WI38 (cell line): ENCODE data around the gene TTBK2.

Experiments used
- H3K4me3 ChIP-seq: 2 replicates; pipeline ENCODE4 v1.5.1; 2011; ENCODE audit warnings: low read depth, mild to moderate bottlenecking, control low read depth, low read length
- TF ChIP-seq, protein P1 (sequence below): IDR thresholded peaks from 2 replicates; pipeline ENCODE4 v1.5.1; 2012; ENCODE audit warnings: low read depth, mild to moderate bottlenecking, control low read depth, low read length

TTBK2 gene

DNA sequence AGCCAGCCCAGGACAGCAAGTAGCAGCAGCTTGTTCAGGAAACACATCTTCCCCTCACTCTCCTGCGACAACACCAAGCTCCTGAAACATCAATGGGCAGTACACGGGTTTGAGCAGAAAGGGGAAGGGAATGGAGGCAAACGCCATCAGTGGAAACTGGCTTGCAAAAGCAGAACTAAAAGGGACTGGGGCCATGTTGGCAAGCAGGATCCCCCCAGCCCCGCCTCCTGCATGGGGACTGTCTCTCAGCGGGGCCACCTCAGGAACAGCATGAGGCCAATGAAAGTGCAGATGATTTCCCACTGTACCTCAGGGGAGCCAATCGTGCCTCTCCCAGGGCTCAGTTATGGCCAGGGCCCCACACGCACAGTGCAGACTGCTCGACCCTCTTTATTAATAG, 190.4 kb downstream of the TTBK2 start:
- TF ChIP-seq, protein P1, sequence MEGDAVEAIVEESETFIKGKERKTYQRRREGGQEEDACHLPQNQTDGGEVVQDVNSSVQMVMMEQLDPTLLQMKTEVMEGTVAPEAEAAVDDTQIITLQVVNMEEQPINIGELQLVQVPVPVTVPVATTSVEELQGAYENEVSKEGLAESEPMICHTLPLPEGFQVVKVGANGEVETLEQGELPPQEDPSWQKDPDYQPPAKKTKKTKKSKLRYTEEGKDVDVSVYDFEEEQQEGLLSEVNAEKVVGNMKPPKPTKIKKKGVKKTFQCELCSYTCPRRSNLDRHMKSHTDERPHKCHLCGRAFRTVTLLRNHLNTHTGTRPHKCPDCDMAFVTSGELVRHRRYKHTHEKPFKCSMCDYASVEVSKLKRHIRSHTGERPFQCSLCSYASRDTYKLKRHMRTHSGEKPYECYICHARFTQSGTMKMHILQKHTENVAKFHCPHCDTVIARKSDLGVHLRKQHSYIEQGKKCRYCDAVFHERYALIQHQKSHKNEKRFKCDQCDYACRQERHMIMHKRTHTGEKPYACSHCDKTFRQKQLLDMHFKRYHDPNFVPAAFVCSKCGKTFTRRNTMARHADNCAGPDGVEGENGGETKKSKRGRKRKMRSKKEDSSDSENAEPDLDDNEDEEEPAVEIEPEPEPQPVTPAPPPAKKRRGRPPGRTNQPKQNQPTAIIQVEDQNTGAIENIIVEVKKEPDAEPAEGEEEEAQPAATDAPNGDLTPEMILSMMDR = no peak
- no peak overlapping the region for H3K4me3 ChIP-seq

DNA sequence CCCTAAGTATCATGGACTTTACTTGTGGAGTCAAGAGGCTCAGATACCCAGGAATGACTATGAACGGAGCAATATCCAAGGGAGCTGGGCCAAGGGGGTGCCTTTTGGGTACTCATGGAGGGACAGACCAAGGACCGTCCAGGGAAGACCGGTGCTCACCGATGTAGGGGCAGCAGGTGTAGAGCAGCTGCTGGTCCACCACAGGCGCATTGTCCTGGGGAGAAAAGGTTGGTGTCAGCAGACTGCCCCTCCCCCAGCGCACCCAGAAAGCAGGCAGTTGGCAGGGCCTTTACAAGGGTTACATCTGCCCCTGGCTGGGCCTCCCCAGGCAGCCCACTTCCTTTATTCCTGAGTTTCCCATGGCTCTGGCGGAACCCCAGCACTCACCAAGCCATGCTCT, 191.2 kb downstream of the TTBK2 start:
- no peak overlapping the region for H3K4me3 ChIP-seq
- TF ChIP-seq, protein P1 = no peak

DNA sequence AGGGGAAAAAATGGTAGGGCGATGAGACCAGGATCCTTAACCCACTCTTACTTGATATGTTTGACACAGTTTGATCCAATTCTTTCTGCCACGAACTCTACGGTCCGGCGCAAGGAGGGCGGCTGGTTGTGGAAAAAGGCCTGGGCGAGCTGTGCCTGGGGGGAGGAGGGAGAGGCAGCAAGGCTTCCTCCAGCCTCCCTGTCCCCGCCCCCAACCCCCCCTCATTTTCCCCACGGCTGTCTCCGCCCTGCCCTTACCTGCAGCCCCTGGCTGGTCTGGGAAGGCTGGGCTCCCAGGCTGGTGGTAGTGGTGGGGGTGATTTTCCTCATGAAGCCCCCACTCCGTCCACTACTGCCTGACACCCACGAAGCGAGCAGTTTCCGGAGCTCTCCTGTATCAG, 191.6 kb downstream of the TTBK2 start:
- TF ChIP-seq, protein P1 = no peak
- H3K4me3 ChIP-seq = no peak overlapping the region

DNA sequence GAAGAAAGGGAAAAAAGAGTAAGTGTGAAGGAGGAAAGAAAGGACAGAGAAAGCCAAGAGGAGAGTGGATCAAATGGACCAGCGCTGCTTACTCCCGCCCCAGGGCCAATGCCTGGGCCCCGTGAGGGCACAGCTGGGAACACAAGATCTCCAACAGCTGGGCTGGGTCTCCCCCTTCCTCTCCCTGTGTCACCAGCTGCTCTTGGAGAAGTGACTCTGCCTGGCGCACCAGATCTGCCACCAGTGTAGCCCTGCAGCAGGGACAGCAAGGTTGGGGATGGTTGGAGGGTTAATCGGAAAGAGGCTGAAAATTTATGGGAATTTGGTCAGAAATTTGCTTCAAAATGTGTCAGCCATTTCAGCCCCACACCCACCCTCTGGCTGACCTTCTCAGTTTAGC, 192.0 kb downstream of the TTBK2 start:
- TF ChIP-seq, protein P1 = no peak
- no peak overlapping the region for H3K4me3 ChIP-seq

DNA sequence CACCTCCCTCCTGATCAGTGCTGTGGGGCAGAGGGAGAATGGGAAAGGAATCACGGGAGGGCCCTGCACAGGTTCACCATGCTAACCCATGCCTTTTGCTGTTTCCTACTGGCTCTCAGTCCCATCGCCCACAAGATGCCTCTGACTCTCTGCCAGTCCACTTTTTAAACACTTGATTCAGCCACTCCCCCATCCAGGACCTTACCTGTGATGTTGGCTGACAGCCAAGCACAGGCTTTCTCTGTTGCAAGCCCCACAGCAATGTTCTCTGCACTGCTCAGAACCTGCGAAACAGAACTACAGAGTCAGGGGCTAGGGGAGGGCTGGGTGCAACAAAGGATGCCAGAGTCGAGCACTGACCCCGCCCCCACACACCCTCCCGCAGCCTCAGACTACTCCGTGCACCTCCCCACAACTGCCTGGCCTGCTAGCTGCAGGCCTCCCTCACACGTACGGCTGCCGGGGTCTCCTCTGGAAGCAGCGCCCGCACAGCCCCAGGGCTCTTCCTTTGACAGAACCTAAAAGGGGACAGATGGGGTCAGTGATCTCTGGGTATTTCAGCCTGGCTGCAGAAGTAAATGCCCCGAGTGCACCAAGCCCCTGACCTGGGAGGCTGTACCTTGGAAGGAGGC, 192.7 kb downstream of the TTBK2 start:
- TF ChIP-seq, protein P1 = no peak
- H3K4me3 ChIP-seq = no peak overlapping the region

DNA sequence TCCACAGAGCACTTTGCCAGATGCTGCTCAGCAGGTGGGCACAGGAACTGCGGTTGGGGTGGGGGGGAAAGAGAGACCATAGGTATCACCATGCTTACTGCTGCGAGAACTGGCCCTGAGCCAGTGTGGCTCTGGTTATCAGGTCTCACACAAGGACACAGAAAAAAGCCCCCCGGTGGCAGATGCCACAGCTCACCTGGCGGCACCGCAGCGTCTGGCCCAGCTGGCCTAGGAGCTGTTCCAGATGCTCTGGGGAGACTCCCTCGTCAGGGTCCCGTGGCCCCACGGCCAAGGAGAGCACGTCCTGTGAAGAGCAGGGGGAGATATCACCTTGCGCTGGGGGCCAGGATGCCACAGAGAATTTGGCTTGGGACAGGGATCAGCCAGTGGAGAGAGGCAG, 194.5 kb downstream of the TTBK2 start:
- TF ChIP-seq, protein P1 = no peak
- no peak overlapping the region for H3K4me3 ChIP-seq

DNA sequence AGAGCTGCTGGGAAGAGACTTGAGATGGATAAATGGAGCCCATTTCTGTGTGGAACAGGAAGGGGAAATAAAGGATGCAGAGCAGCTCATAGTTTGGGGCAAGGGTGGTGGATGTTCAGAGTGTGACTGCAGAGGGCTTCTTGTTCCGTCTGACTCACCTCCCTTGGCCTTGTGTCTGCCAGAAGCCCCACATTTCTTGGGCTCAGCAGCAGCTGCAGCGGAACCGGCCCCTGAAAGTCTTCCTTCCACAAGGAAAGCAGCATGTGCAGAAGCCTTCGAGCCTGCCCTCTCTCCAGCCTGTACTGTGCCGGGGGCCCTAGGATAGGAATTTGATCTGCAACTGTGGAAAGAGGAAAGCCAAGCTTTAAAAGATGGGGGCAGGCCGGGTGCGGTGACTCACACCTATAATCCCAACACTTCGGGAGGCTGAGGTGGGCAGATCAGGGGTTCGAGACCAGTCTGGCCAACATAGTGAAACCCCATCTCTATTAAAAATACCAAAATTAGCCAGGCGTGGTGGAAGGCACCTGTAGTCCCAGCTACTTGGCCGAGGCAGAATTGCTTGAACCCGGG, 195.2 kb downstream of the TTBK2 start:
- TF ChIP-seq, protein P1 = no peak
- no peak overlapping the region for H3K4me3 ChIP-seq
